HG03457 (cell line): ENCODE data around the gene FTO.

Source experiments
- ATAC-seq: cut with Tn5 transposase; IDR thresholded peaks from one replicate; pipeline ENCODE4 v1.9.1; 2021; ENCODE audit warnings: moderate number of reproducible peaks; ENCODE audit not compliant: unreplicated experiment

FTO gene

DNA sequence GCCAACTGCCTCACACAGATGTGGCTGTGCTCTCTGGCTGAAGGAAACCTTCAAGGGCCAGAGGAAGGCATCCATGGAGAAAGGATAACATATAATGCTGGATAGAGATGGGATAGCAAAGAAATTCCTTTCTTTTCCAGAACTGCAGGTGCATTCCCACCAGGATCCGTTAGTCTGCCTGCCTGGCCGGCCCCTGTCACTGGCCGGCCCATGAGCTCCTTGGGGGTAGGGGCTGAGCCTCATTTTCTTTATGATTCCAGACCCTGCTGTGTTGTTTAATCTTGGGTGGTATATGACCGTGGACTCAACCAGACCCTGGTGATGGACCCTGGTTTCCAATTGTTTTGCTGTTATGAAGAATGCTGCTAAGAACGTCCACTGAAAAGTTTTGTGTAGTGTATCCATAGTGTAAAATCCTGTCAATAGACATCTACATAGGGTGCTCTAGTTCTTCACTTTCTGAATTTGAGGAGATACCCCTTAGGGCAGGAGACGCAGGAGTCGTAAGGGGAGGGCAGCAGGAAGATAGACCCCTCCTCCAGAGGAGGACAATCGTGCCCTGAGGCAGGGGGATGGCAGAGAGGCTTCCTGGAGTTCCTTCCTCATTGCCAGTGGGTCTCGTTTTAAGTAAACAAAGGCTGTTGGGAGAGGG lies 489.2 kb downstream of the FTO start:
- ATAC-seq, result no peak

GRCh38 chr16:54193665-54194333 lies 489.8 kb downstream of the FTO start:
- peak; percentile 95 for ATAC-seq

DNA sequence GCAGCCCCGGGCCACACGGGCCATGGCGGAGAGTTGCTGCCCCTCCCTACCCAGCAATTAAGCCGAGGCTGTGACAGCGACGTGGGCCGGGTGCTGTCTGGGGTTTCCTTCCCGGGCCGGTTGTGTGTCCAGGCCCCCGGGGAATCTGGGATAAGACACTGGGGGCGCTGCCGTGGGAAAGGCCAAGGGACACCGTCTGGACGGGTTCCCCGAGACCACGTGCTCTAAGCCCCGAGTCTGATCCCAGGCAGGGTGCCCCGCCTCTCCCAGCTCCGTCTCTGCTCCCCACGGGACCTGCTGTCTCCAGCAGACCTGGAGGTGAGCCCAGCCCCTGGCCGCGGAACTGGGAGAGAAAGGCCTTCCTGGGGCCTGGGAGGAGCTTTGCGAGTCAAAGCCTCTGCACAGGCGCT lies 490.4 kb downstream of the FTO start:
- ATAC-seq, result no peak

DNA sequence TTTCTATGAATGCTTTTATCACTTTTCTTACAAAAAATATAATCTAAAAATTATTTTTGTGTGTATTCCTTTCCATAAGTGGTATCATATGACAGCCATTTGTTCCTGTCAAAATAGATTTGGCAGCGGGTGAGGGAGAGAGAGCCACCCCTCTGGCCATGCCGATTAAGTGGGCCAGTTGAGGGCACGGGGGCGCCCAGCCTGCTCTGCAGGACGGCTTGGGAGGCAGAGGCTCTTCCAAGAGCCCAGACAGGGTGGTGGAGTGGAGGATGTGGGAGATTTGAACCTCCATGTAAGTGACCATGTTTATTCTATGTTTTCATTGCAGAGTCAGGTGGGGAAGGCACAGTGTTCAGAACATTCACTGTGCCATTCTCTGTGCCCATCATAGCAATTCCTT lies 493.8 kb downstream of the FTO start:
- ATAC-seq, result no peak

DNA sequence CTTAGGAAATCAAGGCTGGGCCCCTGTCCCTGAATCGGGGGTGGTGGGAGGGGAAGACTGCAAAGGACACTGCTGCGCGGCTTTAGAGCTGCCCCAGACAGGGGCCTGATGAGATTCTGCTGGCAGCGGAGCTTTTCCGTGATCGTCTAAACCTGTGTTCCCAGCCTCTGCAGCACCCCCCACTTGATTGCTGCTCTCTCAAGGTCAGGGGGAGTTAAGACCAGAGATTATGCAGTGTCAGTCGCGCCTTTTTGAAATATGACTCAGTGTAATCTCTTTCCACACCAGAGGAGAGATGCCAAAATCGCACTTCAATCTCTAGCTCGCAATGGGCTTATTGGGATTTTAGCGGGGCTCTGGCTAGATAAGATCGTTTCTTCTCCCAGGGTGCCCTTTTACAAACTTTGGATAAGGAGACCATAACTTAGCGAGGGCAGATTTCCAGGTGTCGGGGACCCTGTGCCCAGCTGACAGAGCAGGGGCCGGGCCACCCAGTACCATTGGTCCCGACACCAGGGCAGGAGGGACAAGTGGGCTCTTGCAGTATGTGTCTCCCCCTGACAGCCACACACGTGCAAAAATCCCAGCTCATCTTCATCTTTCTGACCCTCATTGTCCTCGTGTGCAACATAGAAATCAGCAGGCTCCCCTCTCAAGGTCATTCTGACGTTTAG lies 495.7 kb downstream of the FTO start:
- ATAC-seq, result no peak

DNA sequence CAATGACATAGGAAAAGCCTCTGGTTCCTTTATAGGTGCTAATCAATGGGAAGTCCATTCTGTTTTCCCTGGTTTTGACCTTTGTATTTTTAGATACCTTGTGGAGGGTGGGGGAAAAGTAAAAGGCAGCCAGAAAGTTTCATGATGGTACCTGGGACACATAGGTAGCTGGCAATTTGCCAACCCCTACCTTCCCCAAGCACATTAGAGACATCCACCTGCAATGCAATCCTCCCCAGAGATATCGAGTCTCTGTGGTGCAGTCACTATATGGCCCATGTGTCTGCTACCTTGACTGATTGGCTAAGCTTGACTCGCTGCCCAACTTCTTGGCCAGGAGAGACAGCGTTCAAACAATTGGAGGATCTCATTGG lies 496.2 kb downstream of the FTO start:
- no peak for ATAC-seq

- ATAC-seq, result no peak
Observed at GRCh38 chr16:54200720-54201119, 496.8 kb downstream of the FTO start.

DNA sequence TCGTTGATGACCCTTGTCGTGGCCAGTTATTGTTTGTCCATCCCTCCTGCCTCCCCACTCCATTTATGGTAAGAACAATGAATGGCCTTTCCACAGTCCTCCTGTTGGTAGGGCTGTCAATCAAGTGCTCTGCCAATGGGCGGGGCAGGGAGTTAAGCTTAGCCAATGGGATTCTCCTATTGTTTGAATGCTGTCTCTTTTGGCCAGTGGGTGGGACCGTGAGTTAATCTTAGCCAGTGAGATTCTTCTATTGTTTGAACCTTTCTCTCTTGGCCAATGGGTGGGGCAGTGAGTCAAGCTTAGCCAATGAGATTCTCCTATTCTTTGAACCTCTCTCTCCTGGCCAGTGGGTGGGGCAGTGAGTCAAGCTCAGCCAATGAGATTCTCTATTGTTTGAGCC lies 497.2 kb downstream of the FTO start:
- ATAC-seq, result no peak
